H7 (cell line): ENCODE results near the gene PRKCB. TPM values are rescaled to one million over a fixed set of nuclear protein-coding genes. Genes with fewer than 3 reads are reported as not detected.
A peak's percentile ranks its signal among the peaks of the same experiment; 100 is the strongest.

ENCODE experiments used
- DNase-seq: peaks from one replicate; pipeline ENCODE4 v3.0.0; 2012
- H3K27me3 ChIP-seq: 2 replicates; pipeline ENCODE4 v1.6.0; 2011; ENCODE audit warnings: mild to moderate bottlenecking, low read length; ENCODE audit not compliant: control insufficient read depth, insufficient read depth
- H3K36me3 ChIP-seq: replicated peaks from 2 replicates; pipeline ENCODE4 v1.5.1; 2011; ENCODE audit warnings: low read length; ENCODE audit not compliant: control insufficient read depth, insufficient read depth
- H3K4me3 ChIP-seq: 2 replicates; pipeline ENCODE4 v1.5.1; 2011; ENCODE audit warnings: low read depth, mild to moderate bottlenecking, control low read depth, low read length, moderate library complexity; ENCODE audit not compliant: insufficient read depth
- total RNA-seq: library from RNA; depleted of rRNA; stranded (reverse); fragments of >200 nt; shearing (Covaris generic); gene quantifications from 2 replicates; pipeline ENCODE4 v1.2.3, GENCODE V29; 2014; rRNA removed

PRKCB gene
- total RNA-seq, result 0.44 and 0.80 TPM in 2 replicates

DNA sequence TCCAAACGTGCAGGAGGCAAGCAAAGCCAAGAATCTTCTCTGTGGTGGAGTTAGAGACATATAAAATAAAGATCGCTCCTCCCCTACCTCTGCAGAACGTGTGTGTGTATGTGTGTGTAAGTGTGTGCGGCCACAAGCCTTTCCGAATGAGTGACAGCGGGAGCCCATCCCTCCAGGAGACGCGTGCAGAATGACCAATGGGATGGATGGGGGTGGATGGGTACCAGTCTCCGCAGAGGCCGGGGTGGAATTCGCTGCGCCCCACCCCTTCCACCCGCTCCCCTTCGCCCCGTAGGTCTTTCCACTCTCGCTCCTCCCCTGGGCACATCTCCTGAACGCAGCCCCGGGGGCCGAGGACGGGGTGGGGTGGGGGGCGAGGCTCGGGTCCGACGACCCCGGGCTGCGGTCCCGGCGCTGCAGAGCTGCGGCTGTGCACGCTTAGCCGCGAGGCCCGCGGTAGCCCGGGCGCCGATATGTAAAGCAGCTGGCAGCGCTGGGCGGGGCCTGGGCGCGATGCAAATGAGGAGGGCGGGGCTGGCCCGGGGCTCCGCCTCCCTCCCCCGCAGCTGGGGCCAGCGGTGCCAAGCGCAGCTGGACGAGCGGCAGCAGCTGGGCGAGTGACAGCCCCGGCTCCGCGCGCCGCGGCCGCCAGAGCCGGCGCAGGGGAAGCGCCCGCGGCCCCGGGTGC lies at the start of gene PRKCB:
TSS of gene PRKCB (plus strand) at position 594 of the 688 bp plus-strand sequence.
- H3K36me3 ChIP-seq, result no peaks in the 10 kb centered on the region
- H3K27me3 ChIP-seq, result peaks cover 61% of the 10 kb centered on the region
- peak; percentile 97 for DNase-seq
- peak within 1 kb of the TSS; percentile 59 for H3K4me3 ChIP-seq

DNA sequence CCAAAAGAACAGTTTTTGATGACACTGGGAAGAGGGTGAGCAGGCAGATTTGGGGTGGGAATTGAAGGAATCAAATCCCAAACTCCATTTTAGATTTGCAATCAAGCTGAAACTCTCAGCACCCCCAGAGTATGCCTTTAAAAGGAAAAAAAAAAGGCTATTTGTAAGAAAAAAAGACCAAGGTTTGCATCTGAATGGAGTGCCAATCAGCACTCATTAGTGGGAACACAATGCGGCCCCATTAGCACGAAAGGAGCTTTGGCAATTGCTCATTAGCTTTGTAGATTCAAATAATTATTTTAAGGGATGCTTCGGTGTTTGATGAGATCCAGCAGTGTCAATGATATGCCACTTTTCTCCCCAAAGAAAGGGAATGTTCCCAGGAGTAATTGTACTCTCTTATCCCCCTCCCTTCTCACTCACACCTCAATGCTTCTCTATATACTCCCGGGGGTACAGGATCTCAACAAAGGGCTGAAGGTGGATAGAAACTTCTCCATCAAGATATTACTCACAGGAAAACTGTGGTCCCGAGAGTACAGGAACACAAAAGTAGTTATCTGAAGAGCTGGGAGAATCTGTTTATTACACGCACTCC lies 48.7 kb upstream of the PRKCB start:
- no peak overlapping the region for H3K4me3 ChIP-seq
- peak; percentile 25 for DNase-seq
- H3K36me3 ChIP-seq, result no peaks in the 10 kb centered on the region
- H3K27me3 ChIP-seq, result no peaks in the 10 kb centered on the region; the same call in 1 of the 2 replicates

DNA sequence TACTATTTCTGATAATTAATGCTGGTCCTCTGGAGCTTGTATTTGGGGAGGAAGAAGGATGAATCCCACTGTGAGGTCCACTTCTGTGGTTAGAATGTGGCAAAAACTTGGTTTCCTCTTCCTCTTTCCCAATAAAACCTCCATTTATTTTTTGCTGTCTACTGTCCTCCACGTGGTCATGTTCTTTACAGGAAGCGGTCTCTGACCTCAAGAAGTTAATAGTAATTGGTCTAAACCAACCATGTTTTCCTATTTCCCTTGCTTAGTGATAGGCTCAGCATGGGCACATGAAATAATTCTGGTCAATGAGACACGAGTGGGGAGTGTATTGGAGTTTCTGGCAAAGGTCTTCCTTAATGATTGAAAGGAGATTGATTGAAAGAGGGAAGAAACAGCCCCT lies 47.1 kb upstream of the PRKCB start:
- Histone ChIP-seq H3K4me3 (no peak overlapping the region), H3K36me3 (no peaks in the 10 kb centered on the region), H3K27me3 (no peaks in the 10 kb centered on the region; the same call in 1 of the 2 replicates)
- no peak for DNase-seq

DNA sequence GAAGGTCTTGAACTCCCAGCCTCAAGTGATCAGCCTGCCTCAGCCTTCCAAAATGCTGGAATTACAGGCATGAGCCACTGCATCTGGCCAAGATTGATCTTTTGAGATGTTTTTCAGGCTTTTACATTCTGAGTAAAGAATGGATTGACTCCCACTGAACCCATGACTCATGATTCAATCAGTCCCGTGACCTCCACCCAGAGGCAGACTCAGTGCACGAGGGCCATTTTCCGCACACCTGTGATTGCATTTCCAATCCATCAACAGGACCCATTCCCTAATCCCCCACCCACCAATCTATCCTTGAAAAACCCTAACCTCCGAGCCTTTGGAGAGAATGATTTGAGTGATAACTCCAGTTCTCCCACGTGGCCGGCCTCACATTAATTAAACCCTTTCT lies 40.4 kb upstream of the PRKCB start:
- Histone ChIP-seq H3K36me3 (no peaks in the 10 kb centered on the region), H3K27me3 (no peaks in the 10 kb centered on the region), H3K4me3 (no peak overlapping the region)
- DNase-seq, result no peak

DNA sequence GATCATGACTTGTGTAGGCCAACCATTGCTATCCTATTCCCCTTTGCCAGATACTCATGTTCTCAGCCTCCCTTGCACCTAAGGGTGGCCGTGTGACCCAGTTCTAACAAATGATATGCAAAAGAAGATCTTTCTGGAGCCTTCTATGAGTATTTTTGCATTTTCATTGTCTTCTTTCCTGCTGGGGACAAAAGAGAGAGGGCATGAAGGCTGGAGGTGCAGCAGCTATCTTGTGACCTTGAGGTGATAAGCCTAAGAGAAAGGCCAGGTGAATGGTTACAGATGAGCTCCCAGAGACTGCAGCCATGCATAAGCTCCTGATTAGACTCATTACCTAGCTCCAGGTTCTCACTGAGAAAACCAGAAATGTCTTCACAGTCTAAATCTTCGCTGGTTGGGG lies 38.8 kb upstream of the PRKCB start:
- no peaks in the 10 kb centered on the region for H3K27me3 ChIP-seq
- H3K36me3 ChIP-seq, result no peaks in the 10 kb centered on the region
- no peak for DNase-seq
- no peak overlapping the region for H3K4me3 ChIP-seq

DNA sequence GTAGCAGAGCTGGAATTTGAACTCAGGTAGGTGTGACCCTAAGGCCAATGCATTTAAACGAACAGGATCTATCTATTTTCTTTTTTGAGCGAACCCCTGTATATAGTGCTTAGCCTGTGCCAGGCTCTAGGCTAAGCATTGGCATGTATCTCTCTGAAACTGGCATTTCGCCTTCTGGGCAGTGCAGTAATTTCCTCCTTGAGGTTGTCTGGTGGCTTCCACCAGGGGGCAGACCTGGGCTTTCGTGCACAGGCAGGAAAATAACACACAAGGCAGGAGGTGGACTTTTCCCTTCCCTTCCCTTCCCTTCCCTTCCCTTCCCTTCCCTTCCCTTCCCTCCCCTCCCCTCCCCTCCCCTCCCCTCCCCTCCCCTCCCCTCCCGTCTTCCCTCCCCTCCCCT lies 34.4 kb upstream of the PRKCB start:
- H3K4me3 ChIP-seq, result no peak overlapping the region
- H3K36me3 ChIP-seq, result no peaks in the 10 kb centered on the region
- H3K27me3 ChIP-seq, result no peaks in the 10 kb centered on the region
- DNase-seq, result peak; percentile 57

DNA sequence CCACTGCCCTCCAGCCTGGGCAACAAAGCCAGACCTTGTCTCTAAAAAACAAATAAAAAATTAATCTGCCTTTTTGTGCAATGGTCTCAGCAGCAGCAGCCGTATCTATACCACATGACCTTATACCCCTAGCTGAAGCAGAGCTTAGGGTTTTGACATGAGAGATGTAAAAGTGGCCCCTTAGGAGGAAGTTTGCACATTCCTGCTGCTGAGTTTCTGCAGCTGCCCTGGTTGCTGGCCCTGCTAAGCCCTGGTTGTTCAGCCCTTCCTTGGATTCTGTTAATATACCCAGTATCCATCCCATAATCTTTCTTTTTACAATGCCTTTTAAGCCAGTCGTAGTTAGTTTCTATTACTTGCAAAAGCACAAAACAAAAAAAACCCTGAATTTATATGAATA lies 33.0 kb upstream of the PRKCB start:
- Histone ChIP-seq H3K27me3 (peaks cover 1% of the 10 kb centered on the region; the same call in 1 of the 2 replicates), H3K36me3 (no peaks in the 10 kb centered on the region), H3K4me3 (no peak overlapping the region)
- no peak for DNase-seq

DNA sequence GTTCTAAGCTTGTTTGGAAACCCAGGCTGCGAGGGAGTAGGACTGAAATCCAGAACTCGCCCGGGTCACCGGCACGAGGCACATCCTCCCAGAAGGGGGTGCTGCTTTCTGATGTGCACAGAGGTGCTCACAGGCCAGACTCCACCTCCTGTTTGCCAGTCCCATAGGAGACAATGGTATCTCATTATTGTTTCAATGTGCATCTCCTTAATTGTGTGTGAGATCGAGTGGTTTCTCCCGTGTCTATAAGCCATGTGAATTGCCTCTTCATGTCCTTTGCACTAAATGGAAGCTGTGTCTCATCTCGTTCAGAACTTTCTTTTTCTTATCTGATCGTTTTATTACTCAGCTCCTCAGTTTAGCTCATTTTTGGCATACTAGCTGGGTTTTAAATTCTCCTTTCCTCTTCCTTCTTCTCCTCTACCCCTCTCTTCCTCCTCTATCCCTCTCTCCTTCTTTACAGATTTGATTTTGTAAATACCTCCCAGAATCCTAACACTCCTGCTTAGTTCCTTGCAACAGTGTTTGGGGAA lies 32.1 kb upstream of the PRKCB start:
- peak; percentile 75 for DNase-seq
- H3K4me3 ChIP-seq, result no peak overlapping the region
- H3K27me3 ChIP-seq, result peaks cover 1% of the 10 kb centered on the region; the same call in 1 of the 2 replicates
- H3K36me3 ChIP-seq, result no peaks in the 10 kb centered on the region

DNA sequence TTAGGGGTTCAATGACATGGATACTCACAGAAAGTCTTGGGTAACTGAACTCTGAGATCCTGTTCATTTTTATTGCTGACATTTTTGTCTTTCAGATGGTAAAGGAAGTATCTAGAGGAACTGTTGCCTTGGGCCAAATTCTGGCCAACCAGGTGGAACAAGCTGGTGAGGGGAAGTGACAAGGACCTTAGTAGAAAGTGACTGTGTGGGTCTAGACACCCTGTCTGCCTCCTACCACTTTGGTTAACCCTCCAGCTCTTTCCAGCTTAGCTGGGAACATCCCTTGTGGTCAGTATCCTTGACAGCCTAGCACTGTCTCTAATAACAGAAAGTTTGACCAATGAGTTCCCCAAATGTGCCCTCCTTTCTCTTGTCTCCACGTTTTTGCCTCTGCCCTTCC lies 28.8 kb upstream of the PRKCB start:
- H3K4me3 ChIP-seq, result no peak overlapping the region
- H3K36me3 ChIP-seq, result no peaks in the 10 kb centered on the region
- no peak for DNase-seq

DNA sequence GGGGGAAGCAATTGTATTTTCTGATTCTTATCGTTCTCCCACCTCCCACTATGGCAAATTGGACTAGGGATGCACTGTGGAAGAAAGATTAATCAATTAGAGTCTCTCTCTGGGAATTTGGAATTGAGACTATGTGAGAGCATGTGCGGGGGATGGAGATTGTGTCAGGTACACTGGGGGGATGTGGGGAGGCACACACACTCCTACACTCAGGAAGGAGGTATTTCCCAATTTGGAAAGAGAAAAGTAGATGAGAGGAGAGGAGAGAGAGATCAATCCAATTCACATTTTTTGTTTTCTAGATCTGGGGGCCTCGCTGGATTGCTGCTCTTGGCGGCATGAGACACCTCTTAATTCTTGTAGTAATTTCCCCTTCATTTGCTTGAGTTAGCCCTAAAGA lies 14.3 kb upstream of the PRKCB start:
- no peaks in the 10 kb centered on the region for H3K36me3 ChIP-seq
- H3K27me3 ChIP-seq, result no peaks in the 10 kb centered on the region; the same call in 1 of the 2 replicates
- H3K4me3 ChIP-seq, result no peak overlapping the region
- DNase-seq, result no peak

More for the DNA sequence above, 28.8 kb upstream of the PRKCB start:
- peaks cover 1% of the 10 kb centered on the region; the same call in 1 of the 2 replicates for H3K27me3 ChIP-seq

DNA sequence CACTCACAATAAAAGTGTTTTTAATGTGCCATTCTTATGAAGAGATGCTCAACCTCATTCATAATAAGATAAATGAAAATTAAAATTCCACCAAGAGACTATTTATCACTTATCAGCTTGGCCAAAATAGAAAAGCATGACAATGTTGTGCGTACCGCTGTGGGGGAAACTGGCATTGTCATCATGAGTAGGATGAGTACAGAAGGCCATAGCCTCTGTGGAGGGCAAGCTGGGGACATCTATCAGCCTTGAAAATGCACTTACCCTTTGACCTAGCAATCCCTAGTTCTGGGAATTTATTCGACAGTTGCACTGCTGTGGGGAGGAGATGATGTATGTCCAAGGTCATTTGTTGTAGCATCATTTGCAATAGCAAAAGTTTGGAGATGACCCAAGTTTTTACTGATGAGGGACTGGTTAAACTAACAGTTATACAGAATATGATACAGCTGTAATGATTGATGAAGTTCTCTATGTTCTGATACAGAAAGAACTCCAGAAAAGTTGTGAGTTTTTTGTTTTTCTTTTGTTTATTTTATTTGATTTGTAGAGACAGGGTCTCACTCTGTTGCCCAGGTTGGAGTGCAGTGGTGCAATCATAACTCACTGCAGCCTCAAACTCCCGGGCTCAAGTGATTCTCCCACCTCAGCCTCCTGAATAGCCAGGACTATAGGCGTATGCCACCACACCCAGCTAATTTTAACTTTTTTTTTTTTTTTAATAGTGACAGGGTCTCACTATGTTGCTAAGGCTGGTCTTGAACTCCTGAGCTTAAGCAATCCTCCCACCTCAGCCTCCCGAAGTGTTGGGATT lies 13.7 kb upstream of the PRKCB start:
- H3K4me3 ChIP-seq, result no peak overlapping the region
- DNase-seq, result no peak
- H3K27me3 ChIP-seq, result no peaks in the 10 kb centered on the region; the same call in 1 of the 2 replicates
- H3K36me3 ChIP-seq, result no peaks in the 10 kb centered on the region

DNA sequence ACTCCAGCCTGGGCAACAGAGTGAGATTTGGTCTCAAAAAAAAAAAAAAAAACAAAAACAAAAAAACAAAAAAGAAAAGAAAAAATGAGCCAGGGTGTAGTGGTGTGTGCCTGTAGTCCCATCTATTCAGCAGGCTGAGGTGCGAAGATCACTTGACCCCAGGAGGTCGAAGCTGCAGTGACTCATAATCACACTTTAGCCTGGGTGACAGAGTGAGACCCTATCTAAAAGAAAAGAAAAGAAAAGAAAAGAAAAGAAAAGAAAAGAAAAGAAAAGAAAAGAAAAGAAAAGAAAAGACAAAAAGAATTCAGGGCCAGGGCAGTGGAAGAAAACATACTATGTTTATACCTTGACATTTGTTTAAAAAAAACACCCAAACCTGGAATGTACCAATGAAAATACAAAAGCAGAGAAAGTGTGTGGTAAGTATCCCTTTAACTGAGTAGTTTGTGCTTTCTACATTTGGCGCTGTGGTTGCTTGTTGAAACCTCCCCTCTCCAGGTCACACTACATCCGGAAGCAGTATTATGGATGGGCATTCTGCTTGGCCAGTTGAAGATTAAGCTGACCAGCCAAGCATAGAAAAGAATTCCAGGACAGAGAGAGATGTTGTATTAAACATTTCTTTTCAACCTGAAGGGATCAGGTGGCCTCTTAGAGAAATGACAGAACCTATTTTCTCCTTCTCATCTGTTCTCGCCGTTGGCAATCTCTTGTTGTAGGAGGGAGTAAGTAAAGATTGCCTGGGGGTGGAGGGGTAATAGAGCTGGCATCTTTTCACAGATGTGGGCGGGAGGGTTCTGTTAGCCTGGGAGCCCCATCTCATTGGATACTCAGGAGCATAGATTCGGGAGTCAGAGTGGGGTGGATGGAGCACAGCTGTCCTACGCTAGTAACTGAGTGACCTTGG lies 12.1 kb upstream of the PRKCB start:
- Histone ChIP-seq H3K4me3 (no peak overlapping the region), H3K36me3 (no peaks in the 10 kb centered on the region), H3K27me3 (no peaks in the 10 kb centered on the region; the same call in 1 of the 2 replicates)
- no peak for DNase-seq

DNA sequence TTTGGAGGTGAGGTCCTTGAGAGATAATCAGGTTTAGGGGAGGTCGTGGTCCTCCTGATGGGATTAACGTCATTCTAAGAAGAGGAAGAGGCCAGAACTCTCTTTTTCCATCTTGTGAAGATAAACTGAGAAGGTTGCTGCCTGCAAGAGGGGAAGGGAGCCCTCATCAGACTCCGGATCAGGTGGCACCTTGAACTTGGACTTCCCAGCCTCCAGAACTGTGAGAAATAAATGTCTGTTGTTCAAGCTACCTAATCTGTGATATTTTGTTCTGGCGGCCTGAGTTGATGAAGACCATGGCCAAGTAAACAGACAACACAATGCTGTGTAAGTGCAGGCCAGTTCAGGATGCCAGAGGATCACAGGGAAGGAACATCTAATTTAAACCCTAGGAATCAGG lies 10.9 kb upstream of the PRKCB start:
- H3K4me3 ChIP-seq, result no peak overlapping the region
- no peaks in the 10 kb centered on the region for H3K36me3 ChIP-seq
- H3K27me3 ChIP-seq, result no peaks in the 10 kb centered on the region; the same call in 1 of the 2 replicates
- no peak for DNase-seq
